Measurements from ENCODE around the gene AXIN1. TPM values are rescaled to one million over a fixed set of nuclear protein-coding genes. Genes with fewer than 3 reads are reported as not detected.

The AXIN1 gene
- total RNA-seq, 1 donor from 2014 or later, result 19.6 TPM

- no peaks in the 10 kb centered on the region for H3K36me3 ChIP-seq
- H3K4me3 Mint-ChIP-seq, result no peak overlapping the region
Observed at GRCh38 chr16:316741-317464, 35.6 kb downstream of the AXIN1 start.

DNA sequence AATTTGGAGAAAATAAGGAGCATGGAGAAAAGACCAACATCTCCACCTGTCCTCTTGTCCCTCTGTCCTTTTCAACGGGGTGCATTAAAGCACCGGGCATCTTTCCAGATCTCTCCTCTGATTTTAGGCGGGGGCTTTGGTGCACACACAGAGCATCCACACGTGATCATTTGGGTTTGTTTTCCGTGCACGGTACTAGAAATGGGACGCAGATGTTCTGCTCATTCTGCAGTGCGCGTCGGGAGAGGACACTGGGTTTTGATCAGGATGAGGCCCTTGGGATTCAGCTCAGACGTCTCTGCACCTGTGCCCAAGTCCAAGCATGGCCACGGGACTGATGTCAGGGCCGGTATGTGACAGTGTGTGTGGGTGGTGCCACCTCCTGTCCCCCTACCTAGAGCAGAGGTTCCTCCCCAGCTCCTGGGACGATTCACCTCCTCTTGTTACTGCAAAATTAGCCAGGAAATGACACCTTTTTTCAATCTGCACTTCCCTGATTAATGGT, 37.7 kb downstream of the AXIN1 start:
- no peaks in the 10 kb centered on the region for H3K27me3 ChIP-seq
- peaks cover 51% of the 10 kb centered on the region for H4K20me1 ChIP-seq (ENCODE audit: low read depth)
- no peak overlapping the region for H3K27ac Mint-ChIP-seq

More at GRCh38 chr16:316741-317464, 35.6 kb downstream of the AXIN1 start:
- Histone ChIP-seq H3K9ac (no peak overlapping the region), H4K20me1 (ENCODE audit: low read depth) (peaks cover 66% of the 10 kb centered on the region), H3K79me2 (ENCODE audit: low read depth) (peaks cover 68% of the 10 kb centered on the region), H3K4me1 (peaks cover 5% of the 10 kb centered on the region), H3K4me2 (no peak overlapping the region), H3K27me3 (no peaks in the 10 kb centered on the region), H2AFZ (replicated peaks) (no peak overlapping the region), H3F3A (ENCODE audit: low read depth) (peaks cover 7% of the 10 kb centered on the region), H3K27ac (no peak overlapping the region), H3K9me3 (ENCODE audit: low read depth) (no peaks in the 10 kb centered on the region), H3K4me3 (no peak overlapping the region)
- H3K27me3 Mint-ChIP-seq (ENCODE audit: insufficient read depth, low read depth), result no peaks in the 10 kb centered on the region
- H3K36me3 Mint-ChIP-seq, result peaks cover 11% of the 10 kb centered on the region
- DNase-seq (ENCODE audit: low spot score), result no peak
- TF ChIP-seq CTCF (IDR thresholded peaks at IDR 0.05), result no peak
- TF ChIP-seq EZH2phosphoT487 (IDR thresholded peaks at IDR 0.05), result no peak
- TF ChIP-seq EZH2 (IDR thresholded peaks at IDR 0.05), result no peak
- H3K4me1 Mint-ChIP-seq, result peaks cover 9% of the 10 kb centered on the region
- H3K27ac Mint-ChIP-seq, result no peak overlapping the region
- H3K9me3 Mint-ChIP-seq, result no peaks in the 10 kb centered on the region

DNA sequence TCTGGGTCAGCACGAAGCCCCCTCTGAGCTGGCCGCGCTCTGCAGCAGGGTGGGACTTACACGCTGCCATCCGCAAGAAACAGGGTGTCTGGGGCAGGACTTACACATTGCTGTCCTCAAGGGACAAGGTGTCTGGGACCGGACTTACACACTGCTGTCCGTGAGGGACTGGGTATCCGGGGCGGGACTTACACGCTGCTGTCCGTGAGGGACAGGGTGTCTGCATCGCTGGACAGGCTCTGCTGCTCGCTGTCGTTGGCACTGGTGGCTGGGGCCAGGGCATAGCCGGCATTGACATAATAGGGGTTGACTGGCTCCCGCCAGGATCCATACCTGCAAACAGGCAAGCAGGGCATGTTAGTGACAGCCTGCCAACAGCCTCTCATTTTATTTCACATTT, 38.2 kb downstream of the AXIN1 start:
- Mint-ChIP-seq H3K9me3 (no peaks in the 10 kb centered on the region), H3K4me1 (peaks cover 7% of the 10 kb centered on the region), H3K27ac (no peak overlapping the region), H3K27me3 (ENCODE audit: insufficient read depth, low read depth) (no peaks in the 10 kb centered on the region), H3K4me3 (no peak overlapping the region), H3K36me3 (peaks cover 11% of the 10 kb centered on the region)
- H3F3A ChIP-seq (ENCODE audit: low read depth), result peaks cover 7% of the 10 kb centered on the region
- H2AFZ ChIP-seq (replicated peaks), result no peak overlapping the region
- peaks cover 43% of the 10 kb centered on the region for H3K79me2 ChIP-seq (ENCODE audit: low read depth)
- H3K9me3 ChIP-seq (ENCODE audit: low read depth), result no peaks in the 10 kb centered on the region
- H3K4me1 ChIP-seq, result peaks cover 5% of the 10 kb centered on the region
- no peak overlapping the region for H3K9ac ChIP-seq
- no peak overlapping the region for H3K27ac ChIP-seq
- no peak for DNase-seq (ENCODE audit: low spot score)
- TF ChIP-seq EZH2phosphoT487 (IDR thresholded peaks at IDR 0.05) (no peak), EZH2 (IDR thresholded peaks at IDR 0.05) (no peak), CTCF (IDR thresholded peaks at IDR 0.05) (no peak)
- peaks cover 47% of the 10 kb centered on the region for H4K20me1 ChIP-seq (ENCODE audit: low read depth)
- no peak overlapping the region for H3K4me2 ChIP-seq
- H3K36me3 ChIP-seq, result no peaks in the 10 kb centered on the region
- no peaks in the 10 kb centered on the region for H3K27me3 ChIP-seq
- H3K4me3 ChIP-seq, result no peak overlapping the region

More for the DNA sequence above, 37.7 kb downstream of the AXIN1 start:
- Histone ChIP-seq H3K36me3 (no peaks in the 10 kb centered on the region), H3K4me1 (peaks cover 5% of the 10 kb centered on the region), H3K9me3 (ENCODE audit: low read depth) (no peaks in the 10 kb centered on the region), H3K4me2 (no peak overlapping the region), H3K4me3 (no peak overlapping the region), H3K9ac (no peak overlapping the region), H2AFZ (replicated peaks) (no peak overlapping the region), H3K27ac (no peak overlapping the region), H3K79me2 (ENCODE audit: low read depth) (peaks cover 48% of the 10 kb centered on the region), H3F3A (ENCODE audit: low read depth) (peaks cover 7% of the 10 kb centered on the region)
- no peaks in the 10 kb centered on the region for H3K27me3 Mint-ChIP-seq (ENCODE audit: insufficient read depth, low read depth)
- DNase-seq (ENCODE audit: low spot score), result no peak
- no peaks in the 10 kb centered on the region for H3K9me3 Mint-ChIP-seq
- no peak overlapping the region for H3K4me3 Mint-ChIP-seq
- peaks cover 9% of the 10 kb centered on the region for H3K4me1 Mint-ChIP-seq
- TF ChIP-seq EZH2 (IDR thresholded peaks at IDR 0.05), result no peak
- TF ChIP-seq EZH2phosphoT487 (IDR thresholded peaks at IDR 0.05), result no peak
- no peak for TF ChIP-seq CTCF (IDR thresholded peaks at IDR 0.05)
- H3K36me3 Mint-ChIP-seq, result peaks cover 11% of the 10 kb centered on the region

All from neural progenitor cell (in vitro differentiated cells).